Neuronal stem cell (in vitro differentiated cells): ENCODE data around the gene FAM120B.

Experiments
- DNase-seq: peaks from one replicate; pipeline ENCODE4 v3.0.0-alpha.2; 2013; ENCODE audit warnings: low spot score
- H2AFZ ChIP-seq: one replicate; pipeline ENCODE4 v1.6.1; 2013; ENCODE audit warnings: mild to moderate bottlenecking, low read length, inconsistent platforms
- H2AK5ac ChIP-seq: 2 replicates; pipeline ENCODE4 v1.6.1; 2013; ENCODE audit warnings: low read depth, mild to moderate bottlenecking, inconsistent platforms, low read length, moderate library complexity, mixed read lengths
- H2BK120ac ChIP-seq: 2 replicates; pipeline ENCODE4 v1.6.1; 2013; ENCODE audit warnings: low read depth, mild to moderate bottlenecking, inconsistent platforms, low read length, moderate library complexity, mixed read lengths
- H2BK12ac ChIP-seq: one replicate; pipeline ENCODE4 v1.6.1; 2013; ENCODE audit warnings: low read length, inconsistent platforms
- H2BK15ac ChIP-seq: 2 replicates; pipeline ENCODE4 v1.6.1; 2013; ENCODE audit warnings: mild to moderate bottlenecking, low read length, inconsistent platforms, mixed read lengths
- H2BK5ac ChIP-seq: one replicate; pipeline ENCODE4 v1.6.1; 2013; ENCODE audit warnings: inconsistent platforms, mild to moderate bottlenecking, low read length, moderate library complexity
- H3K14ac ChIP-seq: one replicate; pipeline ENCODE4 v1.6.1; 2013; ENCODE audit warnings: low read length, inconsistent platforms
- H3K18ac ChIP-seq: 2 replicates; pipeline ENCODE4 v1.6.1; 2013; ENCODE audit warnings: low read length, inconsistent platforms
- H3K23ac ChIP-seq: 2 replicates; pipeline ENCODE4 v1.6.1; 2013; ENCODE audit warnings: low read depth, mild to moderate bottlenecking, mixed read lengths, low read length, inconsistent platforms; ENCODE audit not compliant: poor library complexity
- H3K27ac ChIP-seq: replicated peaks from 3 replicates; pipeline ENCODE4 v1.5.1; 2013; ENCODE audit warnings: low read length, inconsistent platforms
- H3K27me3 ChIP-seq, 3 experiments: 2 replicates each; pipeline ENCODE4 v1.6.1; 2013; ENCODE audit warnings: low read length in 3 of 3, mild to moderate bottlenecking in 2 of 3, inconsistent platforms in 1 of 3, low read depth in 1 of 3, mixed read lengths in 1 of 3, moderate library complexity in 1 of 3; ENCODE audit not compliant: control insufficient read depth in 3 of 3, insufficient read depth in 3 of 3
- H3K36me3 ChIP-seq, 2 donors: replicated peaks in 1 of 2; 2 replicates each; pipeline ENCODE4 v1.6.1; 2013; ENCODE audit warnings: low read length in 2 of 2; ENCODE audit not compliant: control insufficient read depth in 2 of 2, insufficient read depth in 2 of 2
- H3K4ac ChIP-seq: 2 replicates; pipeline ENCODE4 v1.6.1; 2013; ENCODE audit warnings: inconsistent platforms, mild to moderate bottlenecking, low read length, moderate library complexity
- H3K4me1 ChIP-seq, 2 donors: 1 replicate in 1 of 2; 2 replicates in 1 of 2; pipeline ENCODE4 v1.6.1; 2013; ENCODE audit warnings: low read length in 2 of 2, low read depth in 1 of 2; ENCODE audit not compliant: control insufficient read depth in 2 of 2, insufficient read depth in 1 of 2
- H3K4me2 ChIP-seq: one replicate; pipeline ENCODE4 v1.6.1; 2013; ENCODE audit warnings: mild to moderate bottlenecking, low read length, inconsistent platforms; ENCODE audit not compliant: insufficient read depth, poor library complexity, severe bottlenecking
- H3K4me3 ChIP-seq, 2 donors: 2 replicates each; pipeline ENCODE4 v1.5.1; 2013; ENCODE audit warnings: low read length in 2 of 2, mild to moderate bottlenecking in 2 of 2, inconsistent platforms in 1 of 2, moderate library complexity in 1 of 2
- H3K79me1 ChIP-seq: one replicate; pipeline ENCODE4 v1.6.1; 2013; ENCODE audit warnings: low read depth, mild to moderate bottlenecking, inconsistent platforms, low read length, moderate library complexity
- H3K9ac ChIP-seq: one replicate; pipeline ENCODE4 v1.6.1; 2013; ENCODE audit warnings: mild to moderate bottlenecking, low read depth, low read length, inconsistent platforms; ENCODE audit not compliant: poor library complexity
- H3K9me3 ChIP-seq, 2 donors: replicated peaks in 1 of 2; 2 replicates each; pipeline versions ENCODE3 to v1.6.1; 2013; ENCODE audit warnings: low read length in 2 of 2, mild to moderate bottlenecking in 2 of 2, inconsistent platforms in 1 of 2, low read depth in 1 of 2, mixed read lengths in 1 of 2, moderate library complexity in 1 of 2; ENCODE audit not compliant: control insufficient read depth in 2 of 2, insufficient read depth in 1 of 2
- H4K8ac ChIP-seq: one replicate; pipeline ENCODE4 v1.6.1; 2013; ENCODE audit warnings: low read depth, mild to moderate bottlenecking, inconsistent platforms, low read length, moderate library complexity
- H4K91ac ChIP-seq: one replicate; pipeline ENCODE4 v1.6.1; 2013; ENCODE audit warnings: low read length, low read depth, mild to moderate bottlenecking, inconsistent platforms; ENCODE audit not compliant: poor library complexity
- WGBS, 2 donors: extraction: QIAGEN DNeasy Blood & Tissue Kit; methylation state at CpG; one replicate each; pipeline ENCODE4 v1.1.7; 2013; ENCODE audit warnings: missing lambda C conversion rate in 2 of 2, mixed read lengths in 1 of 2; ENCODE audit not compliant: insufficient read length in 2 of 2, insufficient replicate concordance in 1 of 2; ENCODE audit errors: extremely low coverage in 2 of 2; 5-methylcytosine and 5-hydroxymethylcytosine counted together

Gene FAM120B

DNA sequence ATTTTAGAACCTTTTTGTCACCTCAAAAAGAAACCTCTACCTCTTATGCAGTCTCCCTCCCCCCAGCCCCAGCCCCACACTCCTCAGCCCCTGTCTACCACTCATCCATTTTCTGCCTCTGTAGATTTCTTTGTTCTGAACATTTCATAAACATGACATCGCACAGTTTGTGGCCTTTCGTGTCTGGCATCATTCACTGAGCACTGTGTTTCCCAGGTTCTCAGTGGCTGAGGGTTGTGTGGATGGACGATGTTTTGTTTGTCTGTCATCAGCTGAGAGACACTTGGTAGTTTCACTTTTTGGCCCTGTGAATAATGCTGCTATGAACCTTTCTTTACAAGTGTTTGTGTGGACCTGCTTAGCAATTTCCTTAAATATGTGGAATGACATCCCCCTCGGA lies 64.5 kb downstream of the FAM120B start:
- no peak for DNase-seq
- H4K91ac ChIP-seq: no peak overlapping the region
- H3K36me3 ChIP-seq: peaks cover 6 to 72% of the 10 kb centered on the region in 2 donors
- H3K18ac ChIP-seq: no peak overlapping the region
- no peak overlapping the region for H3K14ac ChIP-seq
- no peak overlapping the region for H3K4ac ChIP-seq
- H3K4me2 ChIP-seq: no peak overlapping the region
- H2BK120ac ChIP-seq: no peak overlapping the region
- no peaks in the 10 kb centered on the region for H3K79me1 ChIP-seq
- no peak overlapping the region for H3K4me3 ChIP-seq
- H2BK12ac ChIP-seq: no peak overlapping the region
- no peaks in the 10 kb centered on the region for H3K4me1 ChIP-seq
- WGBS, 2 donors: no CpG with 5 or more reads among the region's 4 CpGs
- H3K23ac ChIP-seq: no peak overlapping the region
- no peaks in the 10 kb centered on the region for H3K9me3 ChIP-seq
- H2AFZ ChIP-seq: no peak overlapping the region
- H2AK5ac ChIP-seq: no peak overlapping the region
- no peak overlapping the region for H2BK5ac ChIP-seq
- no peak overlapping the region for H4K8ac ChIP-seq
- H3K27me3 ChIP-seq: no peaks in the 10 kb centered on the region
- no peak overlapping the region for H3K27ac ChIP-seq
- no peak overlapping the region for H3K9ac ChIP-seq
- H2BK15ac ChIP-seq: no peak overlapping the region

DNA sequence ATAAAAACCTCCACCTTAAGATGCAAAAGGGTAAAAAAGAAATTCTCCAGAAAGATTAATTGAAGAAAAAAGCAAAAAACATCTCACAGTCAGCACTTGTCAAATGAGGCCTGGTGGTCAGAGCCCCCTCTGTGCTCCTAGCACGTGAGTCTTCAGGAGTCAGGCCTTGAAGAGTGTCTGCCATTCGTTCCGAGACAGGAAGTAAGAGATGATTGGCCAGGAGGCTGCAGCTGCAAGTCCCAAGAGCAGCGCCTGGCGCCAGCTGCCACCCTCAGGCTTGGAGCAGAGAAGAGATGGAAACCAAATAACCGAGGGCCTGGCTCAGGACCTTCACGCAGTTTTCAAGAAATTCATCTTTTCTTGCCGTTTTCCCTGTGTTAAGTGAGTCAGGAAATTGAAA lies 65.0 kb downstream of the FAM120B start:
- no peak overlapping the region for H3K4ac ChIP-seq
- WGBS, 2 donors: no CpG with 5 or more reads among the region's 8 CpGs
- H3K79me1 ChIP-seq: no peaks in the 10 kb centered on the region

DNA sequence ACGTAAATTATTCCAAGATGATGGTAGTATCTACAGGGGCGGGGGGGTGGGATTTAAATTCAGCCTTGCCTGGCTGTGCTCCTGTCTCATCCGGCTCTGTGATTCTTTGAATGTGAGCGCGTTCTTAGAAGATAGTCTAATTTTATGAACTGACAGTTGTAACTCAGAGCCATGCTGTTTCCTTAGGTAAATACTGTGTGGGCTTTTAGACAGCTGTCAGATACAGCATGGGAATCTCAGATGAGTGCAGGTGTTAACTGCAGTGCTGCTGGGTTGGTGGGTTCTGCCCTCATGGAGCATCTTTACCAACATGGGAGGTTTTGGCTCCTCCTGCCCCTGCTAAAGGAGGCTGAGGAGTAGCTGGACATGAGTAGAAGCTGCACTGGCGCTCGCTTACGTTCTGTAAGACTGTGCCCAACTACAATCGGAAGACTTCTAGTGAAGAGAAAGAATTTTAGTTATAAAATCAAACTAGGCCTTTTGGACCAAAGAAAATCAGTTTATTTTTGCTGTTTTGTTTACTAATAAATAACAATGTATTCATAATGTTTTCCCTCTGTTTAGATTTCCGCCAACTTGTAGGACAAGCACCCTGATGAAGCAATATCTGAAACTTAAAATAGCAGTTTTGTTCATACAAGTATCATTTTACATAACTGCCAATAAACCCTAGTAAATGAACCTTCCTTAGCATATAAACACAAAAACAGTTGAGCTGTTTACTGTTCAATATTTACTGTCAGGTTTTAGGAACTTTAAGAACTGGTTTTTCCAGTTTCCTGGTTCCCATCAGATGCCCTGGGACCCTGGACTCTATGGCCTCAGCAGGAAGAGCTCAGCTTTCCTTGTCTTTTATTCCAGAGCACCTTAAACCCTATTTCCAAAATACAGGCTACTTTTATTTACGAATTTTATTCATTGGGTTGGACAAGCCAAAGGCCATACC lies 66.1 kb downstream of the FAM120B start:
- Histone ChIP-seq H3K4me3 (no peak overlapping the region), H3K18ac (no peak overlapping the region), H4K8ac (no peak overlapping the region), H2AK5ac (no peak overlapping the region), H3K23ac (no peak overlapping the region), H3K9me3 (no peaks in the 10 kb centered on the region), H3K9ac (no peak overlapping the region), H2BK5ac (no peak overlapping the region), H4K91ac (no peak overlapping the region), H2BK12ac (no peak overlapping the region), H3K14ac (no peak overlapping the region), H3K27me3 (no peaks in the 10 kb centered on the region), H3K79me1 (no peaks in the 10 kb centered on the region), H3K27ac (no peak overlapping the region), H3K4ac (no peak overlapping the region), H2BK15ac (no peak overlapping the region), H2BK120ac (no peak overlapping the region), H3K4me2 (no peak overlapping the region), H3K4me1 (no peaks in the 10 kb centered on the region), H2AFZ (no peak overlapping the region), H3K36me3 (peaks cover 6 to 64% of the 10 kb centered on the region in 2 donors)
- no peak for DNase-seq
- no CpG with 5 or more reads among the region's 11 CpGs for WGBS, 2 donors

More for the DNA sequence above, 65.0 kb downstream of the FAM120B start:
- Histone ChIP-seq H3K4me3 (no peak overlapping the region), H3K4me1 (no peaks in the 10 kb centered on the region), H2BK120ac (no peak overlapping the region), H3K14ac (no peak overlapping the region), H2AK5ac (no peak overlapping the region), H3K18ac (no peak overlapping the region), H2BK12ac (no peak overlapping the region), H2BK5ac (no peak overlapping the region), H3K23ac (no peak overlapping the region), H3K36me3 (peaks cover 6 to 72% of the 10 kb centered on the region in 2 donors), H3K9me3 (no peaks in the 10 kb centered on the region), H2AFZ (no peak overlapping the region), H3K27ac (no peak overlapping the region), H3K9ac (no peak overlapping the region), H4K91ac (no peak overlapping the region), H2BK15ac (no peak overlapping the region), H3K4me2 (no peak overlapping the region), H4K8ac (no peak overlapping the region), H3K27me3 (no peaks in the 10 kb centered on the region)
- no peak for DNase-seq

DNA sequence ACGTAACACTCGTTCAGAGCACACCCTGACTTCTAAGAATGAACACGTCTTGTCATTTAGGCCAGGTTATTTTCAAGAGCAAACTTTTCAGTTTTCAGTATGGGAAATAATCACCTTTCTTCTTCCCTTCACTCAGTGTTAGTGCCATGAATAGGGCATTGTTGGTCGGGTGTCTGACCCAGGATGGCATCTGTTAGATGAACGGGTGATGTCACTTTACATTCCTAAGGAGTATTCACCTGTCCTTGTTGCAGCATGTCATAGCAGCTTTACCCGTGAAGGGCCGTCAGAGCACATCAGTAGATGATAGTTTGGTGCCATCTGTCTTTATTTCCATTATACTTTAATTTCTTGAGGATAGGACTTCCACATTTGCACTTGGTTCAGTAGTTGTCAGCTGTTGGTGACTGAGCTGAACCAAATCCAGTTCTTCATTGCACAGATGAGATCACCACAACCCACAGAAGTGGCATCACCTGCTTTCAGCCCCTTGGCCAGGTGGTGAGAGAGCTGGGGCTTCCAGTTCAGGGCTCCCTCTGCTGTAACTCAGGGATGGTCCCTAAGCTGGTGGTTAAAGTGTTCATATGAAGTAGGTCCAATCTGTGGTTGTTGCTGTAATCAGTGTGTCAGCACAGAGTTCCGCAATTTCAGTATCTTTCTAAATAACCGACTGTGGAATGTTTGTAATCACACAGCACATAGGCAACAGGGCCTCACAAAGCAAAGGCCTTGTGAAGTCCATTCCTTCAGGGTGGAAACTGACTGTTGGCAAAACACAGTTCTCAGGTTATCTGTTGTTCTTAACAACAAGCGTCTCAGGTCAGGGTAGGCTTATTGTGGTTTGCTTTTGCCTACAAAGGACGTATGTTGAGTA lies 68.2 kb downstream of the FAM120B start:
- H2AFZ ChIP-seq: no peak overlapping the region
- no peaks in the 10 kb centered on the region for H3K27me3 ChIP-seq
- H4K91ac ChIP-seq: no peak overlapping the region
- no peak overlapping the region for H3K9ac ChIP-seq
- no peaks in the 10 kb centered on the region for H3K4me1 ChIP-seq
- H3K36me3 ChIP-seq: peaks cover 4 to 45% of the 10 kb centered on the region in 2 donors
- H2BK120ac ChIP-seq: no peak overlapping the region
- H2AK5ac ChIP-seq: no peak overlapping the region
- WGBS, 2 donors: no CpG with 5 or more reads among the region's 11 CpGs
- no peak for DNase-seq
- H2BK5ac ChIP-seq: no peak overlapping the region
- H3K18ac ChIP-seq: no peak overlapping the region
- H4K8ac ChIP-seq: no peak overlapping the region
- H3K4me2 ChIP-seq: no peak overlapping the region
- no peak overlapping the region for H3K23ac ChIP-seq
- no peak overlapping the region for H3K4me3 ChIP-seq
- H3K4ac ChIP-seq: no peak overlapping the region
- H2BK12ac ChIP-seq: no peak overlapping the region
- no peak overlapping the region for H3K27ac ChIP-seq
- H2BK15ac ChIP-seq: no peak overlapping the region
- no peaks in the 10 kb centered on the region for H3K9me3 ChIP-seq
- H3K14ac ChIP-seq: no peak overlapping the region
- no peaks in the 10 kb centered on the region for H3K79me1 ChIP-seq
